DMS53 (cell line): ENCODE measurements around the gene SEZ6L2.
"Not testable (repeated sequence)": the region's sequence is repeated elsewhere in the genome, so short reads cannot be mapped to it uniquely, and the experiment has no call there.

Experiments
- DNase-seq: peaks from one replicate; lab custom pipeline; 2025; lab: John Stamatoyannopoulos, UW

The SEZ6L2 gene

GRCh38 chr16:29857133-29857760 lies 42.1 kb downstream of the SEZ6L2 start:
- DNase-seq = no peak

GRCh38 chr16:29854520-29855100 lies 44.7 kb downstream of the SEZ6L2 start:
- DNase-seq = peak; percentile 14

GRCh38 chr16:29852654-29853053 lies 46.7 kb downstream of the SEZ6L2 start:
- no peak for DNase-seq

GRCh38 chr16:29850998-29851397 lies 48.4 kb downstream of the SEZ6L2 start:
- DNase-seq = no peak

- DNase-seq = no peak
Observed at GRCh38 chr16:29849505-29849904, 49.8 kb downstream of the SEZ6L2 start.

GRCh38 chr16:29848420-29849297 lies 50.7 kb downstream of the SEZ6L2 start:
- peak; percentile 78 for DNase-seq

- no peak for DNase-seq
Observed at GRCh38 chr16:29845656-29846055, 53.7 kb downstream of the SEZ6L2 start.

GRCh38 chr16:29844575-29845331 lies 54.6 kb downstream of the SEZ6L2 start:
- DNase-seq = no peak

- DNase-seq = no peak
Observed at GRCh38 chr16:29843931-29844330, 55.4 kb downstream of the SEZ6L2 start.

- peak; percentile 11 for DNase-seq
Observed at GRCh38 chr16:29842732-29843346, 56.5 kb downstream of the SEZ6L2 start.

GRCh38 chr16:29841631-29842030 lies 57.7 kb downstream of the SEZ6L2 start:
- no peak for DNase-seq

- DNase-seq = no peak
Observed at GRCh38 chr16:29840240-29840639, 59.1 kb downstream of the SEZ6L2 start.

GRCh38 chr16:29839822-29840221 lies 59.5 kb downstream of the SEZ6L2 start:
- no peak for DNase-seq

GRCh38 chr16:29837841-29838240 lies 61.5 kb downstream of the SEZ6L2 start:
- no peak for DNase-seq

GRCh38 chr16:29836623-29837022 lies 62.7 kb downstream of the SEZ6L2 start:
- DNase-seq = no peak

GRCh38 chr16:29835926-29836325 lies 63.4 kb downstream of the SEZ6L2 start:
- DNase-seq = no peak

- no peak for DNase-seq
Observed at GRCh38 chr16:29834079-29834478, 65.3 kb downstream of the SEZ6L2 start.

- DNase-seq = not testable (repeated sequence)
Observed at GRCh38 chr16:29833219-29833618, 66.1 kb downstream of the SEZ6L2 start.

GRCh38 chr16:29831490-29831889 lies 67.9 kb downstream of the SEZ6L2 start:
- DNase-seq = no peak

GRCh38 chr16:29830774-29831173 lies 68.6 kb downstream of the SEZ6L2 start:
- no peak for DNase-seq

- DNase-seq = no peak
Observed at GRCh38 chr16:29826342-29826695, 73.0 kb downstream of the SEZ6L2 start.
